ENCODE results near the gene MOCS1.

MOCS1 gene

GRCh38 chr6:39901116-39901655 lies 33.1 kb downstream of the MOCS1 start:
- WGBS (ENCODE audit: extremely low coverage, insufficient coverage, low lambda C conversion rate) = no CpG with 5 or more reads among the region's 10 CpGs

GRCh38 chr6:39899554-39900295 lies 34.5 kb downstream of the MOCS1 start:
- no peak overlapping the region for H4K8ac ChIP-seq (ENCODE audit: low read depth, low read length)
- H3K79me2 ChIP-seq (ENCODE audit: control insufficient read depth, insufficient read depth, low read length) = no peaks in the 10 kb centered on the region
- no peak overlapping the region for H3K27ac ChIP-seq (ENCODE audit: low read depth, low read length)
- no peaks in the 10 kb centered on the region for H3K79me1 ChIP-seq (ENCODE audit: low read length)
- no peak overlapping the region for H3K18ac ChIP-seq (ENCODE audit: low read length)
- no peak overlapping the region for H3K56ac ChIP-seq (ENCODE audit: low read length)
- no peaks in the 10 kb centered on the region for H3K27me3 ChIP-seq (ENCODE audit: insufficient read depth, low read length, poor library complexity)
- DNase-seq = no peak
- no peak overlapping the region for H3K23ac ChIP-seq (ENCODE audit: low read length)
- H3K36me3 ChIP-seq (ENCODE audit: control insufficient read depth, insufficient read depth, low read length) = no peaks in the 10 kb centered on the region
- no peak overlapping the region for H3K4me2 ChIP-seq (ENCODE audit: low read length)
- H3K4me3 ChIP-seq (ENCODE audit: low read length) = no peak overlapping the region
- no peaks in the 10 kb centered on the region for H3K4me1 ChIP-seq (ENCODE audit: control insufficient read depth, low read depth, low read length)
- H3K9ac ChIP-seq (ENCODE audit: low read length) = no peak overlapping the region
- no CpG with 5 or more reads among the region's 10 CpGs for WGBS (ENCODE audit: extremely low coverage, insufficient coverage, low lambda C conversion rate)
- H4K5ac ChIP-seq (ENCODE audit: low read length) = no peak overlapping the region
- no peak overlapping the region for H2AK5ac ChIP-seq (ENCODE audit: low read length)
- H2BK15ac ChIP-seq (replicated peaks; ENCODE audit: low read depth) = no peak overlapping the region
- no peak overlapping the region for H3K4ac ChIP-seq (ENCODE audit: low read depth, low read length)
- H2BK120ac ChIP-seq (ENCODE audit: low read depth, low read length) = no peak overlapping the region
- no peak overlapping the region for H2BK5ac ChIP-seq (ENCODE audit: low read length)

More at GRCh38 chr6:39901116-39901655, 33.1 kb downstream of the MOCS1 start:
- H3K79me2 ChIP-seq (ENCODE audit: control insufficient read depth, insufficient read depth, low read length) = no peaks in the 10 kb centered on the region
- H3K23ac ChIP-seq (ENCODE audit: low read length) = no peak overlapping the region
- no peak overlapping the region for H3K4me2 ChIP-seq (ENCODE audit: low read length)
- H3K18ac ChIP-seq (ENCODE audit: low read length) = no peak overlapping the region
- no peak overlapping the region for H3K56ac ChIP-seq (ENCODE audit: low read length)
- no peak overlapping the region for H4K8ac ChIP-seq (ENCODE audit: low read depth, low read length)
- no peaks in the 10 kb centered on the region for H3K27me3 ChIP-seq (ENCODE audit: insufficient read depth, low read length, poor library complexity)
- H3K9ac ChIP-seq (ENCODE audit: low read length) = no peak overlapping the region
- H3K27ac ChIP-seq (ENCODE audit: low read depth, low read length) = no peak overlapping the region
- no peak overlapping the region for H4K5ac ChIP-seq (ENCODE audit: low read length)
- no peak for DNase-seq
- H2BK5ac ChIP-seq (ENCODE audit: low read length) = no peak overlapping the region
- H3K36me3 ChIP-seq (ENCODE audit: control insufficient read depth, insufficient read depth, low read length) = no peaks in the 10 kb centered on the region
- no peaks in the 10 kb centered on the region for H3K4me1 ChIP-seq (ENCODE audit: control insufficient read depth, low read depth, low read length)
- no peak overlapping the region for H3K4ac ChIP-seq (ENCODE audit: low read depth, low read length)
- H2AK5ac ChIP-seq (ENCODE audit: low read length) = no peak overlapping the region
- H2BK15ac ChIP-seq (replicated peaks; ENCODE audit: low read depth) = no peak overlapping the region
- no peaks in the 10 kb centered on the region for H3K79me1 ChIP-seq (ENCODE audit: low read length)
- no peak overlapping the region for H2BK120ac ChIP-seq (ENCODE audit: low read depth, low read length)
- no peak overlapping the region for H3K4me3 ChIP-seq (ENCODE audit: low read length)

GRCh38 chr6:39898625-39899024 lies 35.6 kb downstream of the MOCS1 start:
- Histone ChIP-seq H3K9ac (ENCODE audit: low read length) (no peak overlapping the region), H2BK15ac (replicated peaks; ENCODE audit: low read depth) (no peak overlapping the region), H3K23ac (ENCODE audit: low read length) (no peak overlapping the region), H3K4me3 (ENCODE audit: low read length) (no peak overlapping the region), H3K56ac (ENCODE audit: low read length) (no peak overlapping the region), H2BK120ac (ENCODE audit: low read depth, low read length) (no peak overlapping the region), H3K36me3 (ENCODE audit: control insufficient read depth, insufficient read depth, low read length) (no peaks in the 10 kb centered on the region), H3K4me1 (ENCODE audit: control insufficient read depth, low read depth, low read length) (no peaks in the 10 kb centered on the region), H2AK5ac (ENCODE audit: low read length) (no peak overlapping the region), H3K27me3 (ENCODE audit: insufficient read depth, low read length, poor library complexity) (no peaks in the 10 kb centered on the region), H3K79me2 (ENCODE audit: control insufficient read depth, insufficient read depth, low read length) (no peaks in the 10 kb centered on the region), H4K8ac (ENCODE audit: low read depth, low read length) (no peak overlapping the region), H3K27ac (ENCODE audit: low read depth, low read length) (no peak overlapping the region), H2BK5ac (ENCODE audit: low read length) (no peak overlapping the region), H3K79me1 (ENCODE audit: low read length) (no peaks in the 10 kb centered on the region), H3K4ac (ENCODE audit: low read depth, low read length) (no peak overlapping the region), H4K5ac (ENCODE audit: low read length) (no peak overlapping the region), H3K4me2 (ENCODE audit: low read length) (no peak overlapping the region), H3K18ac (ENCODE audit: low read length) (no peak overlapping the region)
- no CpG with 5 or more reads among the region's 4 CpGs for WGBS (ENCODE audit: extremely low coverage, insufficient coverage, low lambda C conversion rate)
- DNase-seq = no peak

- H3K27ac ChIP-seq (ENCODE audit: low read depth, low read length) = no peak overlapping the region
- no peak overlapping the region for H2BK15ac ChIP-seq (replicated peaks; ENCODE audit: low read depth)
- H3K79me1 ChIP-seq (ENCODE audit: low read length) = no peaks in the 10 kb centered on the region
- no peak overlapping the region for H3K4ac ChIP-seq (ENCODE audit: low read depth, low read length)
- no peaks in the 10 kb centered on the region for H3K27me3 ChIP-seq (ENCODE audit: insufficient read depth, low read length, poor library complexity)
- H3K56ac ChIP-seq (ENCODE audit: low read length) = no peak overlapping the region
- H3K4me3 ChIP-seq (ENCODE audit: low read length) = no peak overlapping the region
- no peak overlapping the region for H4K5ac ChIP-seq (ENCODE audit: low read length)
- no peak overlapping the region for H3K9ac ChIP-seq (ENCODE audit: low read length)
- no peaks in the 10 kb centered on the region for H3K79me2 ChIP-seq (ENCODE audit: control insufficient read depth, insufficient read depth, low read length)
- DNase-seq = no peak
- H3K4me1 ChIP-seq (ENCODE audit: control insufficient read depth, low read depth, low read length) = no peaks in the 10 kb centered on the region
- no peak overlapping the region for H3K4me2 ChIP-seq (ENCODE audit: low read length)
- H3K36me3 ChIP-seq (ENCODE audit: control insufficient read depth, insufficient read depth, low read length) = no peaks in the 10 kb centered on the region
- no peak overlapping the region for H4K8ac ChIP-seq (ENCODE audit: low read depth, low read length)
- H3K23ac ChIP-seq (ENCODE audit: low read length) = no peak overlapping the region
- no peak overlapping the region for H2AK5ac ChIP-seq (ENCODE audit: low read length)
- H2BK5ac ChIP-seq (ENCODE audit: low read length) = no peak overlapping the region
- no peak overlapping the region for H2BK120ac ChIP-seq (ENCODE audit: low read depth, low read length)
- WGBS (ENCODE audit: extremely low coverage, insufficient coverage, low lambda C conversion rate) = no CpG with 5 or more reads among the region's 3 CpGs
- H3K18ac ChIP-seq (ENCODE audit: low read length) = no peak overlapping the region
Measured at GRCh38 chr6:39897698-39898097, 36.6 kb downstream of the MOCS1 start.

GRCh38 chr6:39896701-39897100 lies 37.6 kb downstream of the MOCS1 start:
- Histone ChIP-seq H3K23ac (ENCODE audit: low read length) (no peak overlapping the region), H4K5ac (ENCODE audit: low read length) (no peak overlapping the region), H3K27me3 (ENCODE audit: insufficient read depth, low read length, poor library complexity) (no peaks in the 10 kb centered on the region), H2BK120ac (ENCODE audit: low read depth, low read length) (no peak overlapping the region), H3K56ac (ENCODE audit: low read length) (no peak overlapping the region), H3K36me3 (ENCODE audit: control insufficient read depth, insufficient read depth, low read length) (no peaks in the 10 kb centered on the region), H3K4ac (ENCODE audit: low read depth, low read length) (no peak overlapping the region), H3K9ac (ENCODE audit: low read length) (no peak overlapping the region), H3K27ac (ENCODE audit: low read depth, low read length) (no peak overlapping the region), H3K79me2 (ENCODE audit: control insufficient read depth, insufficient read depth, low read length) (no peaks in the 10 kb centered on the region), H3K79me1 (ENCODE audit: low read length) (no peaks in the 10 kb centered on the region), H2BK15ac (replicated peaks; ENCODE audit: low read depth) (no peak overlapping the region), H3K4me1 (ENCODE audit: control insufficient read depth, low read depth, low read length) (no peaks in the 10 kb centered on the region), H3K18ac (ENCODE audit: low read length) (no peak overlapping the region), H3K4me2 (ENCODE audit: low read length) (no peak overlapping the region), H4K8ac (ENCODE audit: low read depth, low read length) (no peak overlapping the region), H3K4me3 (ENCODE audit: low read length) (no peak overlapping the region), H2AK5ac (ENCODE audit: low read length) (no peak overlapping the region), H2BK5ac (ENCODE audit: low read length) (no peak overlapping the region)
- WGBS (ENCODE audit: extremely low coverage, insufficient coverage, low lambda C conversion rate) = no CpG with 5 or more reads among the region's 12 CpGs
- no peak for DNase-seq

- no CpG with 5 or more reads among the region's 8 CpGs for WGBS (ENCODE audit: extremely low coverage, insufficient coverage, low lambda C conversion rate)
Measured at GRCh38 chr6:39893286-39893685, 41.0 kb downstream of the MOCS1 start.

More at GRCh38 chr6:39893286-39893685, 41.0 kb downstream of the MOCS1 start:
- H2BK120ac ChIP-seq (ENCODE audit: low read depth, low read length) = no peak overlapping the region
- no peaks in the 10 kb centered on the region for H3K4me1 ChIP-seq (ENCODE audit: control insufficient read depth, low read depth, low read length)
- no peak overlapping the region for H3K23ac ChIP-seq (ENCODE audit: low read length)
- no peak overlapping the region for H3K4me3 ChIP-seq (ENCODE audit: low read length)
- H4K5ac ChIP-seq (ENCODE audit: low read length) = no peak overlapping the region
- no peak overlapping the region for H2AK5ac ChIP-seq (ENCODE audit: low read length)
- no peak overlapping the region for H2BK15ac ChIP-seq (replicated peaks; ENCODE audit: low read depth)
- H3K79me2 ChIP-seq (ENCODE audit: control insufficient read depth, insufficient read depth, low read length) = no peaks in the 10 kb centered on the region
- no peak overlapping the region for H3K4ac ChIP-seq (ENCODE audit: low read depth, low read length)
- no peaks in the 10 kb centered on the region for H3K79me1 ChIP-seq (ENCODE audit: low read length)
- H3K56ac ChIP-seq (ENCODE audit: low read length) = no peak overlapping the region
- no peak overlapping the region for H3K9ac ChIP-seq (ENCODE audit: low read length)
- DNase-seq = no peak
- H4K8ac ChIP-seq (ENCODE audit: low read depth, low read length) = no peak overlapping the region
- no peak overlapping the region for H2BK5ac ChIP-seq (ENCODE audit: low read length)
- H3K27ac ChIP-seq (ENCODE audit: low read depth, low read length) = no peak overlapping the region
- H3K36me3 ChIP-seq (ENCODE audit: control insufficient read depth, insufficient read depth, low read length) = no peaks in the 10 kb centered on the region
- H3K4me2 ChIP-seq (ENCODE audit: low read length) = no peak overlapping the region
- H3K27me3 ChIP-seq (ENCODE audit: insufficient read depth, low read length, poor library complexity) = no peaks in the 10 kb centered on the region
- no peak overlapping the region for H3K18ac ChIP-seq (ENCODE audit: low read length)

Measured in mesendoderm (in vitro differentiated cells).